ENCODE data around the gene ATG9A.

ATG9A gene

DNA sequence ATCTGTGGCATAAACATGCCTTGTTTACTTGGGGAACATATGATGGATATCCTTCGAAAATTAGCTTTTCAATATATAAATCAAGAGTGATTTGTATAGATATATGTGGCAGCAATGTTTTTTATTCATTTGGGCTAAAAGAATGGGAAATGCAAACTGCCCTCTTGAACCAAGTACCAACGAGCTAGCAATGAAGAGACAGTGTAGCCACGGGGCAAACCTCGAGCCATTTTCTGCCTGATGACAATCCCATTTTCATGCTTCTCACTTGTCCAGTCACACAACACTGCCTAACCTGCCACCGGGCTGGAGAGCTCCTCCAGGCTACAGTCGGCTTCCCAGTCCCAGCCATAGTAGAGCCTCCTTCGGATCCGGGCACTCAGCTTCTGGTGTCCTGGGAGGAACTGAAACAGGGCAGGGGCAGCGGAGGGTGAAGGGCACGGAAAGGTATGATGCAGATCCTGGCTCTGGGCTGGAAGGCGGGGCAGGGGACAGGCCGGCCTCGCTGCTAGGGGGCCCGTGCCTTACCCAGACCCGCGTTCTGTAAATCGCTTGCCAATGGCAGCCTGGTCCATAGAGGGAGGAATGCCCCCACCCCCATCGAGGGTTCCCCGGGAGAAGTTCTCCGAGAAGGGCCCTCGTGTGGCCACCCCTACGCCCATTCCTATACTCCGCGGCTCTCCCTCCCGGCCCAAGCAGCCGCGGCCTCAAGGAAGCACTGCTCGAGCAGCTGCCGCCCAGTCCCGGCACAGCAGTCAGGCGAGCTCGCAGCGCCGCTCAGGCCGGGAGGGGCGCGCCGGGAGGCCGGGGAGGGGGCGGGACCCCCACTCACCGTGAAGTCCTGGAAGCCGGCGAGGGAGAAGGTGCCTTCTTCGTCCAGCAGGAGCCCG, 53.3 kb downstream of the ATG9A start:
- no peak for FAIRE-seq

DNA sequence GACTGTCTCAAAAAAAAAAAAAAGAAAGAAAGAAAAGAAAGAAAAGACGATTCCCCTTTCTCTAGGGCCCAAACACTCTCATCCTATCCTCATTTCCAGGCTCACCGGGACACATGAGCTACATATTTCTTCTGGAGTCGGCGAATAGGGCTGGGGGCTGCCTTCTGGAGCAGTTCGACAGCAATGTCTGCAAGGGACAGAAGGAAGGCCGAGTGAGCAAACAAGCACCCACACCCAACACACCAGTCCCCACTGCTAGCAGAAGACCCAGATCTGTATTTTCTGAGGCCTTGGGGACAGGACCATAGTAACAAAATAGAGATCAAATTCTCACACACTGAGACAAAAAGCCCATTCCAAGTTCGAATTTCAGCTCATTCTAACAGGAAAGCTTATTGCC, 54.0 kb downstream of the ATG9A start:
- no peak for FAIRE-seq

DNA sequence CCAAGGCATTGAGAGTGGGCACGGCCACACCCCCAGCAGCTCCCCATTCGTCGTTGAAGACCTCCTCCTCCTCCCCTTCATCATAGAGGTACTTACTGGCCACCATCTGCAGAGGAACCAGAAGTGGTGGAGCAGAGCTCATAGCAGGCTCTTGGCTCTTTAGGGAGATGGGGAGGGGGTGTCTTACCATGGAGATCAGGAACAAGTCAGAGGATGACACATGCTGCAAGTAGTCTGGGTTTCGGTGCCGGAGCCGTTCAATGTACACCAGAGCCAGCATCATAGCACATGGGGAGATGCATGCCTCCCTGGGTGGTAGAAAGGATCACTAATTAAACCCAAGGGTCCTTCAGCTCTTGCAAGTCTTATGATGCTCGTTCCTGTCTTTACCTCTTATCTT, 54.6 kb downstream of the ATG9A start:
- FAIRE-seq: no peak

DNA sequence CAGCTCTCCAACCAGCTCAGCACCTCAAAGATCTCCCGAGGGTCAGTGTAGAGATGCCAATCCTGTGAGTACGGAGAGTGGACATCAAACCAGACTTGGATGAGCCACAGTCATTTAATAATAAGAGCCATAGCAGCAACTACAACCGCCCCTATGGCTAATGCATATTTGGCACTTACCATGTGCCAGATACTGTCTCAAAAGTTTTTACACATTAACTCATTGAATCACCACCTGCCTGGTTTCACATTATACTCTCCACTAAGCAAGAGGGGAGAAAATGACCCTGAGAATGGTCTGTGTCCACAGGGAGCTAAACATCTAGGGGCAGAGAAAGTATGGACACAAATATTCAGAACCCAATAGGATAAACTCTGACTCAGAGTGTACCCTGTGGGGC, 55.3 kb downstream of the ATG9A start:
- FAIRE-seq: no peak

DNA sequence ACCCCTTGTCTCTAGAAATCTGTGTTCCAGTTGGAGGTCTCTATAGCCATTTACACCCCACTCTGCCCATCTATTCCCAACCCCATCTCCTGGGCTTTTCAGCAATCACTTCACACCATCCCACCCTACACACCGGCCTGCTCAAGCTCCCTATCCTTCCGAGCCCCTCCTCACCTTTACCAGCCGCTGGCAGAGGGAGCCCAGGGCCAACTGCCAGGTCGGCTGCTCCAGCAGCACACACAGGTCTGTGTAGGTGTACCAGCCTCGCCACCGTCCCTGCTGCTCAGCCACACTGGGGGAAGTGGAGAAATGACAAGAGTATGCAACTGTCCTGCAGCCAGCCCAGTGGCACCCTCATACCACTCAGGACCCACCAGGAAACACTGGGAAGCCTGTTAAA, 56.3 kb downstream of the ATG9A start:
- no peak for FAIRE-seq

DNA sequence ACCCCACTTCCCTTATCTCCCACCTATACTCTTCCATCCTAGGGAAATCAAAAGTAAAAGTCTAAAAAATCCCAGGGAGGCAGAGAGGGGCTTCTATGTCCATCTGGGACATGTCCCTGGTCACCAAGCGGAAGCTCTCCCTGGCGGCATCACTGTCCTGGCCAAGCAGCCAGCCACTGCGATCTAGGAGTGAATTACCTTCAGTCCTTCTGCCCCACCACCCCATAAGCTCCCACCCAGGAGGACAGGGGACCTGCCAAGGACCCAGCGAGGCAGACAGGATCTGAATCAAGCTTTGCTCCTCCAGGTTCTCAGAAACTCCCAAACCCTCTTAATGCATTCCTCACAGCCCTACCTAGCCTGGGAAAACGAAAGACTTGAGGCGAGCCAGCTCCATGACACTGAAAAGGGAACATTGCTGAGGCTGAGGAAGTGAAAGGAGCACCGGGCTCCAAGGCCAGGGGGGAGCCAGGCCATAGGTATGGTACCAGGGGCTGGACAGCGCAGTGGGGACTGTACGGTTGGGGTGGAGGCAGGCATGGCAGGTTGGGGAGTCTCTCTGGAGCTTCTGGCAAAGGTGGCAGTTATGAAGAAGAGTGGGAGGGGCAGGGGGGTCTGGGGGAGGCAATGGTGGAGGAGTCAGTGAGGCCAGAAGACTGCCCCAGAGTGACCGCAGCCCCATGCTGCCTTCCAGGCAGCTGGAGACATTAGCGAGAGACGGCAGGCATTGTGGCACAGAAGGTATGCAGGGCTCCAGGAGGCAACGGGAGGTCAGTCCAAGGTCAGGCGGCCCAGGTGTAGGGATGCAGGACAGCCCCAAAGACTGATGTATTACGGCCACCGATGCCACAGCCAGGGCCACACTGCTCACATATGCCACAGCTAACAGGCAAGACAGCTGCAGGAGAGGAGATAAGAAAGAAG, 56.9 kb downstream of the ATG9A start:
- FAIRE-seq: no peak

DNA sequence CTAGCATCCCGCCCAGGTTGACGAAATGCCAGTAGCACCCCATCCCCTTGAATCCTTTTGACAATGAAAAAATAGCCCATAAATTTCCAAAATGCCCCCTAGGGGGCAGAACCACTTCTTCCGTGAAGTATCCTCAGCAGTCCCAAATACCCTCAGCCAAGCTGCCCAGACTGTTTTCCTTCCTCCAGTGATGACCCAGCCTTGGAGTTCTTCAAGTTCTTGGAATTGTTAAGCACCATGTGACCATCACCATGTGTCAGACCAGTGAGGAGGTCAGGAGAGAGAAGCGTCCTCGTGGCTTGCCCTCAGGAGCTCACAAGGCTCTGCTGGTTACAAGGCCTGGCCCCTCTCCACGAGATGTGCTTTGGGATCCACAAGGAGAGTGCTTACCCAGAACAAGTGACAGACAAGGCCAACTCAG, 58.2 kb downstream of the ATG9A start:
- FAIRE-seq: no peak

DNA sequence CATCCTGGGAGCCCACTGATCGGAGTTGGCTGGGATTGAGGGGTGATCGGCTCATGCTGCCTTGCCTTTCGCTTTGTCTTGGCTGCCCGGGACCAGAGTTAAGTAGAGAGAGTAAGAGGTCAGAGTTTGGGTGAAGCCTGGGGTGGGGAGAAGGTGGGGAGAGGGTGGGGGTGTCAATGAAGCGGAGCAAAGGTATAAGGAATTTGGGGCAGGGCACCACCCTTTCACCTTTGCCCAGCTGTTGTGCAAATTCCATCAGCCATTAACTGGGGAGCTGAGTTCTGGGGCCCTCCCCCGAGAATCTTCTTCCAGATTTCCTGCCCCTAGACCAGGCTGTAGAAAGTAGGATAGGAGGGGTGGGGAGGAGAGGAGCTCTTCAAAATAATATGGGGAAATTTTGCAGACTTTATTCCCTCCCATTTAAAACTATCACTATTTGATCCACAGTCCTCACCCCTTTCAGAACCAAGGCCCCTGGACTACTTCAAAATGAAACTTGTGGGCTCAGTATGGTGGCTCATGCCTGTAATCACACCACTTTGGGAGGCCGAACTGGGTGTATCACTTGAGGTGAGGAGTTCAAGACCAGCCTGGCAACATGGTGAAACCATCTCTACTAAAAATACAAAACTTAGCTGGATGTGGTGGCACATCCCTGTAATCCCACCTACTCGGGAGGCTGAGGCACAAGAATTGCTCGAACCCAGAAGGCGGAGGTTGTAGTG, 59.3 kb downstream of the ATG9A start, which contains the start of gene SLC23A3:
SLC23A3 (minus strand) TSS at position 100 of the 725 bp plus-strand sequence; CDS start at position 55, 45 bp downstream.
- FAIRE-seq: no peak
